ENCODE results near the gene EP400.

EP400 gene

DNA sequence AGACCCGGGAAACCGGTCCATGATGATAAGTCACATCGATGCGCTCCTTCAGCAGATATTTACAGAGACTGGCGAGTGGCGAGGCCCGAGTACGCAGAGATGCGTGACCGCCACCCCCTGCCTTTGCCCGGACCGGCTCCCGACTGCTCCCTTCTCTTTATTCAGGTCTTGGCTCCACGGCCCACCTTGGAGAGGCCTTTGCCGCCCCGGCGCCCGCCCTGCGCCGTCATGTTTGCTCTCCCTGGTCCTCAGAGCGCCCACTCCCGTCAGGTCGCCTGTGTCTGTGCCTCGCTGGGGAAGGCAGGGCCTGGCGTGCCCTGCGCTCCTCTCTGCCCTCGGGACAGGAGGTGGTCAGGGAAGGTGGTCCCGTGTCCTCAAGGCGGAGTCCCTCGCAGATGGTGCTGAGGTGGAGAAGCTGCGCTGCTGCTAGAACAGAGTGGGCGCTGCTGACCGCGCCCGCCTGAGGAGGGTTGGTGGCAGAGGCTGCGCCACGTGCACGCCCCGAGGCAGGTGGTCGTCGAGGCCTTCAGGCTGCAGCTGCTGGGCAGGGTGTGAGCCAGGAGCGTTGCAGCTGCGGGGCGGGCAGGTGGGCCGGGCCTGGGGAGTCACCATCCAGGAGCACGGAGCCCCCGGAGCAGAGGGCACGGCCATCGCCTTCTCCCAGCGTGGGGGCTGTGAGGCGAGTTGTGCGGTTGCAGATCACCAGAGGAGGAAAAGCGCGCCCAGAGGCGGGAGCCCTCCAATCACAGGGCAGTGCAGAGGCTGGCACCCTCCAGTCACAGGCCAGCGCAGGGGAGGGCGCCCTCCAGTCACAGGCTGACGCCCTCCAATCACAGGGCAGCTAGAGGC lies 167.2 kb downstream of the EP400 start:
- TF ChIP-seq, protein P1, sequence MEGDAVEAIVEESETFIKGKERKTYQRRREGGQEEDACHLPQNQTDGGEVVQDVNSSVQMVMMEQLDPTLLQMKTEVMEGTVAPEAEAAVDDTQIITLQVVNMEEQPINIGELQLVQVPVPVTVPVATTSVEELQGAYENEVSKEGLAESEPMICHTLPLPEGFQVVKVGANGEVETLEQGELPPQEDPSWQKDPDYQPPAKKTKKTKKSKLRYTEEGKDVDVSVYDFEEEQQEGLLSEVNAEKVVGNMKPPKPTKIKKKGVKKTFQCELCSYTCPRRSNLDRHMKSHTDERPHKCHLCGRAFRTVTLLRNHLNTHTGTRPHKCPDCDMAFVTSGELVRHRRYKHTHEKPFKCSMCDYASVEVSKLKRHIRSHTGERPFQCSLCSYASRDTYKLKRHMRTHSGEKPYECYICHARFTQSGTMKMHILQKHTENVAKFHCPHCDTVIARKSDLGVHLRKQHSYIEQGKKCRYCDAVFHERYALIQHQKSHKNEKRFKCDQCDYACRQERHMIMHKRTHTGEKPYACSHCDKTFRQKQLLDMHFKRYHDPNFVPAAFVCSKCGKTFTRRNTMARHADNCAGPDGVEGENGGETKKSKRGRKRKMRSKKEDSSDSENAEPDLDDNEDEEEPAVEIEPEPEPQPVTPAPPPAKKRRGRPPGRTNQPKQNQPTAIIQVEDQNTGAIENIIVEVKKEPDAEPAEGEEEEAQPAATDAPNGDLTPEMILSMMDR (IDR thresholded peaks at IDR 0.05; ENCODE audit: unreplicated experiment in 3 of 3): no peak
- no peak overlapping the region for H3K27ac Mint-ChIP-seq
- no peaks in the 10 kb centered on the region for H3K9me3 Mint-ChIP-seq
- no peaks in the 10 kb centered on the region for H3K27me3 Mint-ChIP-seq (ENCODE audit: low read depth)
- H3K36me3 Mint-ChIP-seq (ENCODE audit: low read depth): peaks cover 28% of the 10 kb centered on the region
- no peaks in the 10 kb centered on the region for H3K4me1 Mint-ChIP-seq
- H3K4me3 Mint-ChIP-seq: no peak overlapping the region

DNA sequence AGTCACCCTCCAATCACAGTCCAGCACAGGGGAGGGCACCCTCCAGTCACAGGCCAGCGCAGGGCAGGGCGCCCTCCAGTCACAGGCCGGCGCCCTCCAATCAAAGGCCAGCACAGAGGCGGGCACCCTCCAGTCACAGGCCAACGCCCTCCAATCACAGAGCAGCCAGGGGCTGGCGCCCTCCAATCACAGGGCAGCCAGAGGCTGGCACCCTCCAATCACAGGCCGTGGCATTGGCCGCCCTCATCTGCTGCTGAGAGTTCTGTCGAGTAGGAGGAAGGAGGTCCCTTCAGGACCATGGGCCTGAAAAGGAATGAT lies 167.8 kb downstream of the EP400 start:
- H3K9me3 Mint-ChIP-seq: no peaks in the 10 kb centered on the region
- TF ChIP-seq, protein P1 (IDR thresholded peaks at IDR 0.05; ENCODE audit: unreplicated experiment in 3 of 3): no peak

DNA sequence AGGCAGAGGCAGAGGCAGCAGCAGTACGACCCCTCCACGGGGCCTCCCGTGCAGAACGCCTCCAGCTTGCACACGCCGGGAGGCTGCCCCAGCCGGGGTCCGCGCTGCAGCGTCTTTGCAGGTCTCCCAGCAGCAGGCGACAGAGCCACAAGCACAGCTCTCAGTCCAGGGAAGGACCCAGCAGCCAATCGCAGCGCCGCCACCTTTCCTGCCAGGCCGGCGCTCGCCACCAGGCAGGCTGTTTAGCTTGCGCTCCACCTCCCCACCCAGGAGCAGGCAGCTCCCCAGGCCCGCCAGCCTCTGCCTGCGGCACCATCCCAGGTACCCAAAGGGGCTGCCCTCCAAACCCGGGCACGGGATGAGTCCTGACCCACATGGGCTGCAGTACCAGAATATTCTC lies 169.1 kb downstream of the EP400 start:
- TF ChIP-seq, protein P1 (IDR thresholded peaks at IDR 0.05; ENCODE audit: unreplicated experiment in 3 of 3): no peak
- Mint-ChIP-seq H3K27me3 (ENCODE audit: low read depth) (no peaks in the 10 kb centered on the region), H3K36me3 (ENCODE audit: low read depth) (peaks cover 36% of the 10 kb centered on the region), H3K27ac (no peak overlapping the region), H3K4me1 (no peaks in the 10 kb centered on the region), H3K4me3 (no peak overlapping the region), H3K9me3 (no peaks in the 10 kb centered on the region)

More for the DNA sequence above, 167.8 kb downstream of the EP400 start:
- Mint-ChIP-seq H3K4me3 (no peak overlapping the region), H3K27ac (no peak overlapping the region), H3K36me3 (ENCODE audit: low read depth) (peaks cover 34% of the 10 kb centered on the region), H3K27me3 (ENCODE audit: low read depth) (no peaks in the 10 kb centered on the region), H3K4me1 (no peaks in the 10 kb centered on the region)

DNA sequence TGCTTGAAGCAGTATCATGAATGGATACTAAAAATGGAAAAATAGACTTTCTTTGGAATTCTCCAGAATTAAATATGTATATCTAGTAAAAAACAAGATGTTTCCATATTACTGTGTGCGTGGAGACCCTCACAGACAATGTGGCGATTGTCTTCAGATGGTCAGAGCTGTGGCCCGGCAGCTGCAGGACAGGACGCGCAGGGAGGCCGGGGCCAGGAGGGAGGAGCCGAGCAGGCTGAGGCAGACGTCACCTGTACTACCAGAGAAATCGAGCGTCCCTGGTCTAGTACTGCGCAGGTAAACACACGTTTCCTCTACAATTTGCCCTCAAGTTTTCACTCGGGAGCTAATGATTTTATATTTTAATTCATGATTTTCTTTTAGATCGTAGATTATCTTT lies 171.5 kb downstream of the EP400 start:
- H3K36me3 Mint-ChIP-seq (ENCODE audit: low read depth): peaks cover 44% of the 10 kb centered on the region
- no peaks in the 10 kb centered on the region for H3K27me3 Mint-ChIP-seq (ENCODE audit: low read depth)
- no peaks in the 10 kb centered on the region for H3K9me3 Mint-ChIP-seq
- H3K27ac Mint-ChIP-seq: no peak overlapping the region
- TF ChIP-seq, protein P1 (IDR thresholded peaks at IDR 0.05; ENCODE audit: unreplicated experiment in 3 of 3): no peak
- no peaks in the 10 kb centered on the region for H3K4me1 Mint-ChIP-seq
- no peak overlapping the region for H3K4me3 Mint-ChIP-seq

DNA sequence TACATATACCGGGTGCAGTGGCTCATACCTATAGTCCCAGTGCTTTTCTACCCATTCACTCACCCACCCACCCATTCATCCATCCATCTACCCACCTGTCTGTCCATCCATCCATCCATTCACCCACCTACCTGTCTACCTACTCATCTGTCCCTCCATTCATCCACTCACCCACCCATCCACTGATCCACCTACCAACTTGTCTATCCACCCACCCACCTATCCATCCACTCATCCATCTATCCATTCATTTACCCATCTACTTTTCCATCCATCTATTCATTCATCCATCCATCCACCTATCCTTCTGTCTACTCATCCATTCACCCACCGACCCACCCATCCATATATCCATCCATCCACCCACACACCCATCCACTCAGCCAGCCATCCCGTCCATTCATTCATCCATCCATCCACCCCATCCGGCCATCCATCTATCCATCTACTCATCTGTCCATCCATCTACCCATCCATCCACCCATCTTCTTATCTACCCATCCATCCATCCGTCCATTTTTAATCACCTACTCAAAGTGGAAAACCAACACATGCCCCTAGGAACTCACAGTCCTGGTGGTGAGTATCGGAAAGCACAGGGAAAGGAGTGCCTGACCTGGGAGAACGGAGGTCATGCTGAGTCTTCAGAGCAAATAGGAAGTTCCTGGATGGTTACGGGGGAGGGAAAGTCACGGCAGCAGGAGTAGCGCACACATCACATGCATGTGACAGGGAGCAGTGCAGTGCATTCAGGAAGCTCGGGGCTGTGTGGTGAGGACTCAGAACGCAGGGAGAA lies 174.4 kb downstream of the EP400 start:
- H3K27ac Mint-ChIP-seq: no peak overlapping the region
- H3K9me3 Mint-ChIP-seq: peaks cover 15% of the 10 kb centered on the region
- no peaks in the 10 kb centered on the region for H3K4me1 Mint-ChIP-seq
- H3K27me3 Mint-ChIP-seq (ENCODE audit: low read depth): no peaks in the 10 kb centered on the region
- H3K4me3 Mint-ChIP-seq: no peak overlapping the region
- H3K36me3 Mint-ChIP-seq (ENCODE audit: low read depth): peaks cover 69% of the 10 kb centered on the region
- TF ChIP-seq, protein P1 (IDR thresholded peaks at IDR 0.05; ENCODE audit: unreplicated experiment in 3 of 3): no peak
